Measurements from ENCODE around the gene FNIP2.
"Not testable (repeated sequence)": the region's sequence is repeated elsewhere in the genome, so short reads cannot be mapped to it uniquely, and the experiment has no call there.

FNIP2 gene

GRCh38 chr4:158873795-158874401 lies 105.1 kb downstream of the FNIP2 start:
- DNase-seq (ENCODE audit: low spot score): no peak

- no peak for DNase-seq (ENCODE audit: low spot score)
Measured at GRCh38 chr4:158875026-158875425, 106.2 kb downstream of the FNIP2 start.

GRCh38 chr4:158875455-158875854 lies 106.6 kb downstream of the FNIP2 start:
- no peak for DNase-seq (ENCODE audit: low spot score)

- DNase-seq (ENCODE audit: low spot score): no peak
Measured at GRCh38 chr4:158877069-158877468, 108.2 kb downstream of the FNIP2 start.

GRCh38 chr4:158882142-158882541 lies 113.3 kb downstream of the FNIP2 start:
- DNase-seq (ENCODE audit: low spot score): not testable (repeated sequence)

GRCh38 chr4:158884280-158884679 lies 115.5 kb downstream of the FNIP2 start:
- no peak for DNase-seq (ENCODE audit: low spot score)

GRCh38 chr4:158885564-158885963 lies 116.7 kb downstream of the FNIP2 start:
- no peak for DNase-seq (ENCODE audit: low spot score)

- no peak for DNase-seq (ENCODE audit: low spot score)
Measured at GRCh38 chr4:158890294-158890693, 121.5 kb downstream of the FNIP2 start.

GRCh38 chr4:158891256-158891655 lies 122.4 kb downstream of the FNIP2 start:
- DNase-seq (ENCODE audit: low spot score): no peak

- DNase-seq (ENCODE audit: low spot score): no peak
Measured at GRCh38 chr4:158894826-158895225, 126.0 kb downstream of the FNIP2 start.

GRCh38 chr4:158895797-158896576 lies 127.2 kb downstream of the FNIP2 start:
- no peak for DNase-seq (ENCODE audit: low spot score)

GRCh38 chr4:158896577-158897238 lies 127.9 kb downstream of the FNIP2 start:
- DNase-seq (ENCODE audit: low spot score): not testable (repeated sequence)

GRCh38 chr4:158900408-158900807 lies 131.6 kb downstream of the FNIP2 start:
- DNase-seq (ENCODE audit: low spot score): not testable (repeated sequence)

GRCh38 chr4:158902280-158903078 lies 133.7 kb downstream of the FNIP2 start:
- DNase-seq (ENCODE audit: low spot score): peak; percentile 19

- DNase-seq (ENCODE audit: low spot score): no peak
Measured at GRCh38 chr4:158903079-158903456, 134.2 kb downstream of the FNIP2 start.

GRCh38 chr4:158903472-158904043 lies 134.7 kb downstream of the FNIP2 start:
- no peak for DNase-seq (ENCODE audit: low spot score)

GRCh38 chr4:158904815-158905214 lies 136.0 kb downstream of the FNIP2 start:
- DNase-seq (ENCODE audit: low spot score): no peak

- peak; percentile 11 for DNase-seq (ENCODE audit: low spot score)
Measured at GRCh38 chr4:158906073-158906472, 137.2 kb downstream of the FNIP2 start.

GRCh38 chr4:158912390-158912789 lies 143.6 kb downstream of the FNIP2 start:
- no peak for DNase-seq (ENCODE audit: low spot score)

- DNase-seq (ENCODE audit: low spot score): no peak
Measured at GRCh38 chr4:158912806-158913205, 144.0 kb downstream of the FNIP2 start.

- no peak for DNase-seq (ENCODE audit: low spot score)
Measured at GRCh38 chr4:158913766-158914165, 144.9 kb downstream of the FNIP2 start.

GRCh38 chr4:158914218-158914617 lies 145.4 kb downstream of the FNIP2 start:
- no peak for DNase-seq (ENCODE audit: low spot score)

All from CD4-positive, alpha-beta T cell treated with Interleukin-6 at 100 ng/mL for 8 hours (primary cell).